Keratinocyte (primary cell): ENCODE measurements around the gene AUNIP. TPM values are rescaled to one million over a fixed set of nuclear protein-coding genes. Genes with fewer than 3 reads are reported as not detected.
A peak's percentile ranks its signal among the peaks of the same experiment; 100 is the strongest.

Experiments used
- DNase-seq: peaks from one replicate; pipeline ENCODE4 v3.0.0-alpha.2; 2011; ENCODE audit warnings: low read depth, missing footprints, low spot score
- FAIRE-seq: peaks from 2 replicates; lab custom pipeline; 2011; peaks lifted over from hg19 to GRCh38; lab: Jason Lieb, UNC
- H2AFZ ChIP-seq: 2 replicates; pipeline ENCODE4 v1.6.0; 2012; ENCODE audit warnings: low read length, control low read depth, inconsistent platforms; ENCODE audit not compliant: control insufficient read depth
- H3K27ac ChIP-seq: 2 replicates; pipeline ENCODE4 v1.5.1; 2011; ENCODE audit warnings: low read length; ENCODE audit not compliant: control insufficient read depth, insufficient read depth
- H3K27me3 ChIP-seq: 3 replicates; pipeline ENCODE4 v1.6.0; 2011; ENCODE audit warnings: low read length; ENCODE audit not compliant: control insufficient read depth, insufficient read depth; ENCODE audit errors: extremely low read depth
- H3K36me3 ChIP-seq, 2 experiments: 2 replicates in 1 of 2; 3 replicates in 1 of 2; pipeline ENCODE4 v1.5.1; 2011; ENCODE audit warnings: low read length in 2 of 2, mild to moderate bottlenecking in 1 of 2; ENCODE audit not compliant: control insufficient read depth in 2 of 2, insufficient read depth in 2 of 2; ENCODE audit errors: extremely low read depth in 1 of 2
- H3K4me1 ChIP-seq: 3 replicates; pipeline ENCODE4 v1.5.1; 2011; ENCODE audit warnings: low read length; ENCODE audit not compliant: control insufficient read depth, insufficient read depth; ENCODE audit errors: extremely low read depth
- H3K4me2 ChIP-seq: 3 replicates; pipeline ENCODE4 v1.6.0; 2011; ENCODE audit warnings: low read depth, low read length; ENCODE audit not compliant: control insufficient read depth, insufficient read depth; ENCODE audit errors: extremely low read depth
- H3K4me3 ChIP-seq, 3 experiments: fragments of 200-600 bp in 1 of 3; sonication (generic) in 1 of 3; 2 replicates in 2 of 3; 3 replicates in 1 of 3; pipeline ENCODE4 v1.5.1; 2011 to 2016; ENCODE audit warnings: low read length in 3 of 3, mild to moderate bottlenecking in 3 of 3, control low read depth in 2 of 3, inconsistent platforms in 1 of 3, low read depth in 1 of 3, mixed read lengths in 1 of 3, mixed run types in 1 of 3, moderate library complexity in 1 of 3; ENCODE audit not compliant: control insufficient read depth in 2 of 3, insufficient read depth in 2 of 3; ENCODE audit errors: extremely low read depth in 1 of 3
- H3K79me2 ChIP-seq: 2 replicates; pipeline ENCODE4 v1.6.0; 2012; ENCODE audit warnings: low read length; ENCODE audit not compliant: control insufficient read depth, insufficient read depth
- H3K9ac ChIP-seq: 3 replicates; pipeline ENCODE4 v1.6.0; 2011; ENCODE audit warnings: low read length; ENCODE audit not compliant: control insufficient read depth, insufficient read depth; ENCODE audit errors: extremely low read depth
- H3K9me1 ChIP-seq: 3 replicates; pipeline ENCODE4 v1.6.0; 2011; ENCODE audit warnings: low read length; ENCODE audit not compliant: control insufficient read depth, insufficient read depth; ENCODE audit errors: extremely low read depth
- H3K9me3 ChIP-seq: 2 replicates; pipeline ENCODE4 v1.5.1; 2012; ENCODE audit warnings: low read depth, low read length; ENCODE audit not compliant: control insufficient read depth
- H4K20me1 ChIP-seq: 3 replicates; pipeline ENCODE4 v1.6.0; 2011; ENCODE audit warnings: low read length; ENCODE audit not compliant: control insufficient read depth, insufficient read depth; ENCODE audit errors: extremely low read depth
- CTCF ChIP-seq, 3 experiments: IDR thresholded peaks in 1 of 3; conservative IDR thresholded peaks in 1 of 3; optimal IDR thresholded peaks in 1 of 3; 2 replicates in 2 of 3; 3 replicates in 1 of 3; pipeline versions ENCODE3 to v1.5.1; 2011; ENCODE audit warnings: low read length in 3 of 3, mild to moderate bottlenecking in 3 of 3, moderate library complexity in 2 of 3, control low read depth in 1 of 3, inconsistent platforms in 1 of 3; ENCODE audit not compliant: insufficient read depth in 2 of 3; ENCODE audit errors: extremely low read depth in 1 of 3
- EZH2 ChIP-seq: IDR thresholded peaks from one replicate; pipeline ENCODE4 v1.6.1; 2012; ENCODE audit warnings: inconsistent platforms, mild to moderate bottlenecking, low read length, moderate library complexity
- dilution Hi-C: fragments of 300-500 bp; cut with MboI; formaldehyde crosslinking; loops from one replicate; pipeline ENCODE4 v1.7.0; 2020; ENCODE audit warnings: low sequenced_read_pairs; ENCODE audit not compliant: extremely low pct_ligation_motif_present
- polyA plus RNA-seq, 5 experiments: library from polyadenylated mRNA; depleted of rRNA in 3 of 5; stranded (reverse) in 3 of 5; stranded (forward) in 1 of 5; unstranded in 1 of 5; fragments of >200 nt; gene quantifications; 1 replicate in 1 of 5; 2 replicates in 3 of 5; 3 replicates in 1 of 5; pipeline versions ENCODE4 v1.2.1 to v1.2.3, GENCODE V29; 2011 to 2012; ENCODE audit warnings: missing spikeins in 2 of 5, low read depth in 1 of 5, low replicate concordance in 1 of 5

Gene AUNIP
- polyA plus RNA-seq, 1 donor (not counting 4 experiments of a cell fraction or from before 2014, with no cell fraction given) = 9.3 TPM

DNA sequence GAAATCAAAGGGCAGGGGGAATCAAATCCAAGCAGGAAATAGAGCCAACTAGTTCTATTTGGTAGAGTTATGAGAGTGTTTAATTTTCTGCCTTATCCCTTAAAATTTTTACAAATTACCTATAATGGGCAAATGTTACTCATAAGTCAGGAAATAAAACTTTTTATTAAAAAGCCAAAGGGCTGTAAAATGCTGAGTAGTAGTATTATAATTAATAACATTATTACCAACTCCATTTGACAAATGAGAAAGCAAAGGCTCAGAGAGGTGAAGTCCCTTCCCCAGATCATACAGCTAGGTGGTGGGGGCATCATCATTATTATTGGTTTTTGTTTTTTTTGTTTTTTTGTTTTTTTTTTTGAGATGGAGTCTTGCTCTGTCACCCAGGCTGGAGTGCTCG lies 55.9 kb downstream of the AUNIP start:
- no peaks in the 10 kb centered on the region for H3K9me3 ChIP-seq
- H3K27me3 ChIP-seq = no peaks in the 10 kb centered on the region
- H3K36me3 ChIP-seq = peaks cover 10% of the 10 kb centered on the region in 2 experiments
- H3K27ac ChIP-seq = no peak overlapping the region
- no peaks in the 10 kb centered on the region for H4K20me1 ChIP-seq
- no peak overlapping the region for H2AFZ ChIP-seq
- H3K9ac ChIP-seq = no peak overlapping the region
- TF ChIP-seq EZH2 (no peak), CTCF (optimal IDR thresholded peaks at IDR 0.05 in 1 of 3, IDR thresholded peaks at IDR 0.05 in 1 of 3, conservative IDR thresholded peaks at IDR 0.05 in 1 of 3; ENCODE audit: extremely low read depth in 1 of 3, insufficient read depth in 2 of 3, low read length in 3 of 3) (no peak)
- no peaks in the 10 kb centered on the region for H3K9me1 ChIP-seq
- no peak for FAIRE-seq
- no peak overlapping the region for H3K4me2 ChIP-seq
- peaks cover 3% of the 10 kb centered on the region for H3K79me2 ChIP-seq
- dilution Hi-C loops = no loop called here
- H3K4me1 ChIP-seq = peaks cover 8% of the 10 kb centered on the region
- DNase-seq = no peak
- H3K4me3 ChIP-seq = no peak overlapping the region

- Histone ChIP-seq H3K4me2 (no peak overlapping the region), H3K27me3 (no peaks in the 10 kb centered on the region), H3K4me1 (peaks cover 8% of the 10 kb centered on the region), H2AFZ (no peak overlapping the region), H3K79me2 (peaks cover 3% of the 10 kb centered on the region), H3K9ac (no peak overlapping the region), H3K9me3 (no peaks in the 10 kb centered on the region), H3K27ac (no peak overlapping the region), H3K36me3 (peaks cover 6 to 7% of the 10 kb centered on the region in 2 experiments), H4K20me1 (no peaks in the 10 kb centered on the region), H3K4me3 (no peak overlapping the region), H3K9me1 (no peaks in the 10 kb centered on the region)
- dilution Hi-C loops = no loop called here
- peak; percentile 60 for FAIRE-seq
- no peak for DNase-seq
- peak in 1 of 3 experiments; percentile 18 for TF ChIP-seq CTCF (optimal IDR thresholded peaks at IDR 0.05 in 1 of 3, IDR thresholded peaks at IDR 0.05 in 1 of 3, conservative IDR thresholded peaks at IDR 0.05 in 1 of 3; ENCODE audit: extremely low read depth in 1 of 3, insufficient read depth in 2 of 3, low read length in 3 of 3)
- no peak for TF ChIP-seq EZH2
Observed at GRCh38 chr1:25802915-25803314, 56.3 kb downstream of the AUNIP start.
